Stimulated activated CD8-positive, alpha-beta memory T cell treated with anti-CD3 and anti-CD28 coated beads, Interleukin-7, amount 100 ng/mL, for 48 hours (primary cell): ENCODE measurements around the gene KRTAP3-3.
"Not testable (repeated sequence)": the region's sequence is repeated elsewhere in the genome, so short reads cannot be mapped to it uniquely, and the experiment has no call there.

ENCODE experiments used
- DNase-seq, 2 donors: peaks; one replicate each; pipeline ENCODE4 v3.0.0-alpha.2; 2020; ENCODE audit warnings: low read depth in 1 of 2; ENCODE audit errors: extremely low read depth in 1 of 2

The KRTAP3-3 gene

DNA sequence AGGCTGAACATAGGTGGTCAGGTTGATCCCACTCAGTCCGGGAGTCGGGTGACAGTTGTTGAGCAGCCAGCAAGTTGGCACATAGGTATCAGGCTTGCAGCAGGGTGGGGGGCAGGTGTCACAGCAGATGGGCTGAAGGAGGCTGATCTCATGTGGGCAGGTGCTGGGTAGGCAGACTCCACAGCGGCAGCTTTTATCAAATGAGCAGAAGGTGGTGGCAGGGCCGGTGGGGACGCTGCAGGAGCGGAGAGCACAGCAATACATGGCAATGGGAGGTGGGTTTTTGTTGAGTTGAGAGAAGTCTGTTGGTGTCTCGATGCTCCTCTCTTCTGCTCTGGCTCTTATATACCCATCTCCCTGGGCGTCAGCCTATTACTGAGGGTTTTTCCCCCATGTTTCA is 14.8 kb upstream of the KRTAP3-3 start, which contains the start of gene KRTAP3-1:
KRTAP3-1 (minus strand) TSS at position 318 of the 400 bp plus-strand sequence; CDS start at position 264, 54 bp downstream.
- no peak for DNase-seq

- no peak for DNase-seq
Observed at GRCh38 chr17:41004397-41004796, 10.4 kb upstream of the KRTAP3-3 start.

- no peak for DNase-seq
Observed at GRCh38 chr17:41003926-41004325, 10.0 kb upstream of the KRTAP3-3 start.

DNA sequence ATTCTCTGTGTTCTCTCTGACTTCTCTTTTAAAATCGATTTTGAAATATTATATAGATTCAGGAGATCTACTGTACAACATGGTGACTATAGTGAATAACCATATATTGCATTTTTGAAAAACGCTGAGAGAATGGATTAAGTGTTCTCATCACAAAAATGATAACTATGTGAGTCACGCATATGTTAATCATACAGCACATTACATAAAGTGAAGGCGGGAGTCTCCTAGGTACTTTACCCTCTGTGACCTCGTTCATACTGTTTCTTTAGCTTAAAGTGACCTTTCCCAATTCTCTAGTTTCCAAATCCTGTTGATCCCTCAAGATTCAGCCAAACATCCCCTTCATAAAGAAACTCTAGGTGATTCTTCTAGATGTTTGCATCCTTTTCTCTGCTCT is 8.8 kb upstream of the KRTAP3-3 start:
- no peak for DNase-seq

DNA sequence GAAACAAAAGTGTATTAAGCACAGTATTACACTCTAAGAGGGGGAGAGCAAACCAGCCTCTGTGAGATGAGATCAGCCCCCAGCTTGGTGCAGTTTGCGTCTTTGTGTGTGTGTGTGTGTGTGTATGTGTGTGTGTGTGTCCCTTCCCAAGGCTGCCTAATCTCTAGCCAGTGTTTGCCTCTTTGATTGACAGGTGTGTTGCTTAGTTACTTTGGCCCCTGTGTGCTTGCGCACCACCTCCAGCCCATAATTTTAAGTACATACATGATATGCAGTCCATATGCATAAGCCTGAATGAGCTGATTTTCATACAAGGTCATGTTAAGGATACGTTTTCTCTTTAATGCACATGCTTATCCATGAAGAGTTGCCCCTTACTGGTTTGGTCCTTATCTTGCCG is 7.8 kb upstream of the KRTAP3-3 start:
- no peak for DNase-seq

- not testable (repeated sequence) for DNase-seq
Observed at GRCh38 chr17:40999563-40999962, 5.6 kb upstream of the KRTAP3-3 start, which contains the start of gene KRTAP3-2. KRTAP3-2 (minus strand) TSS chr17:40999906; CDS start chr17:40999853, 53 bp downstream.

DNA sequence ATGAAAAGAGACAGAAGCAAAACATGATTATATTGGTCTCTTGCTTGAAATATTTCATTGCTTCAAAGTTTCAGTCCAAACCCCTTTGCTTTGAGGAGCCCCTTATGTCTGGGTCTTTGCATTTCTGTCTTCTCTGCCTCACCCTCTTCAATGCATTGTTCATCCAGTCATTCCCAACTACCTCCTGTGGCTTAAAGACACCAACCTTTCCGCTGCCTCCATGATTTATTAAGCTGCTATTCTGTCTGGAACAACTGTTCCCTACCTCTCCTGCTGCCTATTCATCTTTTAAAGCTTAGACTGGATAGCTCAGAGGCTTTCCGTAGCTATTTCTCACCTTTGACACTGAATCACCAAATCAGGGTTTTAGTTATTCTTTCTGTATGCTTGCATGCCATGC is 3.4 kb upstream of the KRTAP3-3 start:
- no peak for DNase-seq

DNA sequence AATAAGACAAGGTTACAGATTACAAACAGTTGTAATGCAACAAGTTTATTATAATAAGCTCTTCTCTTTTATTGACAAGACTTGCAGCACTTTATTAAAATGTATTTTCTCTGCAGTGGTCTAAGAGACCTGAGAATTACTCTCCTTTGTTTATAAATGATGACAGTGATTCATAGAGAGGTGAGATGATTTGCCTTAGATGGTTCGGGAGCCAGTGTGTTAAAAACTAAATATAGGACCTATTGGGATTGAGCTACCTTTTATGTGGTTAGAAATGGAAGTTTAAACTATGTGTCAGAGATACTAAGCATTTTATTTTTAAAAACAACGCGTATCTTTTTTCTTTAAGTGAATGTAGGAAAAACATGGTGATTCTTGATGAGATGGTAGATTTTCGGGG is 2.9 kb upstream of the KRTAP3-3 start:
- no peak for DNase-seq

DNA sequence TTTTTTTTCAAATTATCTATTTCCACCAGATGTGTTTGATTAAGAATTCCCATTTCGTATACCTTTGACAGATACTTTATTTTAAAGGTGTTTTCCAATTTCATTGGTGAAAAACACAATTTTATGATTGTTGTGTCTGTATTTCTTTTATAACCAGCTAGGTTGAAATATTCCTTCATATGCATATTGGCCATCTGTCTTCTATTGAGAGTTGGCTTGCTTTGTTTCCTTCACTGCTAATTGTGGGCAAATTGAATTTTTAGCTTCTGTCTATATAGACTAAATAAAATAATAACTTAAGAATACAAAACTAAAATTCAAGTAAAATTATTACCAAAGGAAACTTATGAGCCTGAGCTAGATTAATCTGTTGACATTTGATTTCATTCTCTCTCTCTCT is 1.2 kb upstream of the KRTAP3-3 start:
- no peak for DNase-seq

DNA sequence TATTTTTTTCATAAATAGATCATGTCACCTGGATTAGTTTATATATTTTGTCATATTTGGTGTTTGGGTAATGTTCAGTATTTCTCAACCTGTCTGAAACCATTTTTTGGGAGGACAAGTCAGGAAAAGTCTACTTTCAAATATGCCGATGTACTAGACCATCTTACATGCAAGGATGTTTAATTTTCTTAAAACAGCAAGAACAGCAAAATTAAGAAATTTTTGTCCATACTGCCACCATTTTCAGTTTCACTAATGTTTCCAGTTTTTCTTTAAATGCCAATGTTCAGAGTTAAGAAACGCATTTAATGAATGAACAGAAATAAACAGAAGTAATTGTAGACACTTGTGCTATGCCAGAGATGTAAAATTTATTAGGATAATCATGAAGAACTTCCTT is 880 bp downstream of the KRTAP3-3 start:
- DNase-seq, result no peak

DNA sequence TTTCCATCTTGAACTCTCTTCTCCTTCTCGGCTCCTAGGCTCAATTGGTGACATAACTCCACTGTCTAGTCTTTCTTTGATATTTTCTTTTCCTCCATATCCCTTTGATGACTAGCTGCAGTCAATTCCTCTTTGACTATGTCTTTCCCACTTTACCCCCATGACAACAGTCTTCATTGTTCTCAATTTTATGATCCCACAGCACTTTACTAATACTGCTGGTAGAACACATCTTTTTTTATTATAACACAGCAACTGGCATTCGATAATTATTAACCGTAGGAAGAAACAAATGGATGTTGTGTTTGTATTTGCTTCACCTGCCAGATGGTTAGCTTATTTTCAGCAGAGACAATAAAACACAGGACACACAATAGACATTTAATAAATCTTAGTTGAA is 1.3 kb downstream of the KRTAP3-3 start:
- DNase-seq, result no peak

DNA sequence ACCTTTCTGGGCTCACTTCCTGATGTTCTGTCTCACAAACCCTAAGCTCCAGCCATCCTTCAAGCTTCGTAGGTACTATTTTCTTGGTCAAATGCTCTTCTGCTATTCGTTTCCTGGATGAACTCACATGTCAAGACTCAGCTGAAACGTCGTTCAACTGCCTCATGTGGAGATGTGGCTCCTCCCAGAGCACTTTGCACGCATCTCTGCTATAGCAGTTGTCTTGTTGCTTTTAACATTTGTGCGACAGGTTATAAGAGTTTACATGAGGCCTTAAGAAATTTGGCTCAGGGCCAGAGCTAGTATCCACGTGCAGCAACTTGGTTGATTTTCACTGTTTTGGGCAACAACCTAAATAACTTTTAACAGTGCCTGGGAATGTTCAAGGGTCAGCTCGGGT is 7.0 kb downstream of the KRTAP3-3 start:
- DNase-seq, result no peak

DNA sequence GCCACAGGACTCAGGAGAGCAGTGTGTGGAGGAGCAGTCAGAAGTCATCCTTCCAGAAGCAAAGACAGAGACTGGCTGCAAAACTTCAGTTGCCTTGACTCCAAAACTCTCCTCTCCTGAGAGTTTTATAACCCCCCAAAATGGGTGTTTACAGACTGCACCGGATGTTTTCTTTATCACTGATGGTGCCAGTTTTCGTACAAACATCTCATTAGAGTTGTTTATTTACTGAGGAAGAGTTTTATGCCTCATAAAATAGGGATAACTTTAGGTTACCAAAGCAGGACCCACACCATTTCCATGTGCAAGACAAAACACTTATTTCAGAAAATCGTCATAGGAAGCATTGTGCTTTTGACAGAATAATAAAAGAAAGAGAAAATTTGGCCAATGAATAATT is 9.7 kb downstream of the KRTAP3-3 start, which contains the start of gene KRT40:
KRT40 (minus strand) TSS at position 101 of the 400 bp plus-strand sequence; CDS start at position 48, 53 bp downstream.
- DNase-seq, result no peak

- no peak for DNase-seq
Observed at GRCh38 chr17:40981115-40981514, 12.8 kb downstream of the KRTAP3-3 start.

DNA sequence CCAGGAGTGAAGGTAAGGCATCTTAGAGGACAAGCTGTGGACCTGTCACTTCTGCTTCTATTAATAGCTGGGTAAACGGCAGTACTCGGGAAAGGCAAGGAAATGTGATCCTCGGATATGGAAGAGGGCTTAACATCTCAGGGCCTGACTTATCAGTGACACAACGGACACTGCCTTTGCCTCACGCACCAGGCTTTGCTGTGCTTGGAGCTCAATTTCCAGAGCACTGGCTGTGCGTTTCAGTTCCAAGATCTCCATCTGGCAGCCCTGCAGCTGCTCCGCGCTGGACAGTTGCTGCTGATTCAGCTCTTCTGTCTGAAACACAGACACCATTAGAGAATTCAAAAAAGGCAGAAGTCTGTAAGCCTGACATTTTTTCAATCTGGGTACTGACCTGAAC is 13.4 kb downstream of the KRTAP3-3 start:
- no peak for DNase-seq

GRCh38 chr17:40980117-40980516 is 13.8 kb downstream of the KRTAP3-3 start:
- no peak for DNase-seq

- no peak for DNase-seq
Observed at GRCh38 chr17:40978575-40979151, 15.3 kb downstream of the KRTAP3-3 start.

- no peak for DNase-seq
Observed at GRCh38 chr17:40975516-40975915, 18.4 kb downstream of the KRTAP3-3 start.

DNA sequence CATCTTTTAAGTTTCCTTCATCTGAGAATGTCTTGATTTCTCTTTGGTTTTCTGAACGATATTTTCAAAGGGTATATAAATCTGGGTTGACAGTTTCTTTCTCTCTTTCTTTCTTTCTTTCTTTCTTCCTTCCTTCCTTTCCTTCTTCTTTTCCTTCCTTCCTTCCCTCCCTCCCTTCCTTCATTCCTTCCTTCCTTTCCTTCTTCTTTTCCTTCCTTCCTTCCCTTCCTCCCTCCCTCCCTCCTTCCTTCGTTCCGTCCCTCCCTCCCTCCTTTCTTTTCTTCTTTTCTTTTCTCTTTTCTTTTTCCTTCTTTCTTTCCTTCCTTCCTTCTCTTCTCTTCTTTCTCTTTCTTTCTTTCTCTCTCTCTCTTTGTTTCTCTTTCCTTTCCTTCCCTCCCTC is 19.6 kb downstream of the KRTAP3-3 start:
- DNase-seq, result no peak

DNA sequence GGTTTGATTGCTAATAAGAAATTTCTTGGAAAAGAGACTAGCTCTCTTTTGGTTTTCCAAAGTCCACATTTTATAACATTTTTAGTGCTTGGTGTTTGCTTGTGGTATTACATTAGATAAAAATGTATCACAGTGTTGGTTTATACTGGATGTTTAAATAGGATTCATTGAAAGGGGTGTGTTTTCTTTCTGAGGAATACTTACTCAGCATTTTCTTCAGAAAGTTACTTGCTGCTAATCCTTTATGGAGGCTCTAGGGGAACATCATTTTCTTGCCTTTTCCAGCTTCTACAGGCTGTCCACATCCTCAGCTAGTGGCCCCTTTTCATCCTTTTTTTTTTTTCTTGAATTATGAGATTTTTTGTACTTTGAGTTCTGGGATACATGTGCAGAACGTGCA is 26.4 kb downstream of the KRTAP3-3 start:
- no peak for DNase-seq

DNA sequence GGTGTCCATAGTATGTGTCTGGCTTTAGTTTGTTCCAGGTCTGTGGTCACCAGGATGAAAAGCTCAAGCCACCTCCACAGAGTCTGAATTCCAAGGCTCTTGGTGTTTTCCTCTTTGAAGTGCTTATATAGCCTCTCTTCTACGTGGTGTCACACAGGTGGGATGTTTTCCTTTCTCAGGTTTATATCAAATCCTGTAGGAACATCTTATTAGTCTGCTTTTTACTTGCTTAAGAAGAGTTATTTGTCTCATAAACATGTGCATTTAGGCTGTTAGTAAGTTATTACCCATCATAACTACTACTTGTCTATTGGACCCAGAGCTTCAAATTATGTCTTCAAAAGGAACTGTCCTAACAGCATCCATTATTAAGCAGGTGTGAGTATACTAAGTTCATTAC is 27.1 kb downstream of the KRTAP3-3 start, which contains the start of gene KRT39:
KRT39 (minus strand) TSS at position 101 of the 400 bp plus-strand sequence; CDS start at position 9, 92 bp downstream.
- DNase-seq, result no peak

DNA sequence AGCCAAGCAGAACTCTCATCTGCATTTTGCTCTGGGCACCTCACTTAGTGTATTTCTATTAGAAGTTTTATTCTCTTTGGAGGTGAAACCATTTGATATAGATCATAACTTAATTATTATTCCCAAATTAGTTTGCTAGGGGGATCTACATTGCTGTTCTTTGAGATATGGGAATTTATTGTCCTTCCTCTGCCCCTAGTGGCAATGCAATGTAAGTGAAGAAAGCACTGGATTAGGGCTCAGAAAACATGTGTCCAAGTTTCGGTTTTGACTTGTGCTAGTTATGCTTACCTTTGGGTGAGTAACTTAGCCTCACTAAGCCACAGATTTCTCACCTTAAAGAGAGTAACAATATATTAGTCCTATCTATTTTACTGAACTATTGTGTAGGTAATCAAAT is 30.1 kb downstream of the KRTAP3-3 start:
- no peak for DNase-seq

DNA sequence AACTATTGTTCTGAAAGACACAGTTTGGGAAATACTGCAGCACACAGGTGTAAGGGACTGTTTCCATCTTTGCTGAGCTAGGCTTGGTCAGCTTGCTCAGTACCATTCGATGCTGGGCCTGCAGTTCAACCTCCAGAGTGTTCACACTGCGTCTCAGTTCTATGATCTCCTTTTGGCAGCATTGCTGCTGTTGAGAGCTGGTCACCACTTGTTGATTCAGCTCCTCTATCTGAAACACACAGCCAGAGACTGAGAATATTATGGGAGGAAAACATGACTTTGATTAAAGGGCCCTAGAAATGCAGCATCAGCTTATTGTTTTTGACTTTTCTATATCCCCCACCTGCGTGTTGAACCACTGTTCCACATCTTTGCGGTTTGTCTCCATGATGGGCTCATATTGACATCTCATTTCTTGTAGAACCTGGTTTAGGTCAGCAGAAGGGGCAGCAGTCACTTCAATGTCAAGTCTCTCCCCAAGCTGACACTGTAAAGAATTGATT is 31.9 kb downstream of the KRTAP3-3 start:
- no peak for DNase-seq
